NCI-H2081 treated with DMSO at 0.1 percent for 48 hours (cell line): Measurements from ENCODE around the gene SIM2.

Experiments
- DNase-seq: peaks from one replicate; lab custom pipeline; 2025; lab: John Stamatoyannopoulos, UW

Gene SIM2

GRCh38 chr21:36688324-36688723 is 10.6 kb upstream of the SIM2 start:
- DNase-seq = no peak

- no peak for DNase-seq
These were observed 9.6 kb upstream of the SIM2 start for GRCh38 chr21:36689324-36689723.

- DNase-seq = no peak
These were observed 8.0 kb upstream of the SIM2 start for GRCh38 chr21:36690628-36691554.

- DNase-seq = no peak
These were observed 7.3 kb upstream of the SIM2 start for GRCh38 chr21:36691555-36692041.

GRCh38 chr21:36692114-36692834 is 6.6 kb upstream of the SIM2 start:
- no peak for DNase-seq

GRCh38 chr21:36692835-36693488 is 6.0 kb upstream of the SIM2 start:
- DNase-seq = no peak

- no peak for DNase-seq
These were observed 5.4 kb upstream of the SIM2 start for GRCh38 chr21:36693489-36694030.

- no peak for DNase-seq
These were observed 4.8 kb upstream of the SIM2 start for GRCh38 chr21:36694031-36694515.

GRCh38 chr21:36694593-36695282 is 4.2 kb upstream of the SIM2 start:
- DNase-seq = no peak

GRCh38 chr21:36695283-36695634 is 3.7 kb upstream of the SIM2 start:
- no peak for DNase-seq

GRCh38 chr21:36695671-36696389 is 3.1 kb upstream of the SIM2 start:
- no peak for DNase-seq

GRCh38 chr21:36696390-36697059 is 2.4 kb upstream of the SIM2 start:
- DNase-seq = no peak

- no peak for DNase-seq
These were observed 1.7 kb upstream of the SIM2 start for GRCh38 chr21:36697060-36697850.

- DNase-seq = no peak
These were observed 997 bp upstream of the SIM2 start for GRCh38 chr21:36697851-36698384.

GRCh38 chr21:36698385-36698980 is 432 bp upstream of the SIM2 start:
- DNase-seq = no peak

GRCh38 chr21:36699546-36700294 is 805 bp downstream of the SIM2 start:
- no peak for DNase-seq

GRCh38 chr21:36700295-36700970 is 1.5 kb downstream of the SIM2 start:
- no peak for DNase-seq
